ENCODE measurements around the gene CHRDL2.
"Not testable (repeated sequence)": the region's sequence is repeated elsewhere in the genome, so short reads cannot be mapped to it uniquely, and the experiment has no call there.

CHRDL2 gene, protein sequence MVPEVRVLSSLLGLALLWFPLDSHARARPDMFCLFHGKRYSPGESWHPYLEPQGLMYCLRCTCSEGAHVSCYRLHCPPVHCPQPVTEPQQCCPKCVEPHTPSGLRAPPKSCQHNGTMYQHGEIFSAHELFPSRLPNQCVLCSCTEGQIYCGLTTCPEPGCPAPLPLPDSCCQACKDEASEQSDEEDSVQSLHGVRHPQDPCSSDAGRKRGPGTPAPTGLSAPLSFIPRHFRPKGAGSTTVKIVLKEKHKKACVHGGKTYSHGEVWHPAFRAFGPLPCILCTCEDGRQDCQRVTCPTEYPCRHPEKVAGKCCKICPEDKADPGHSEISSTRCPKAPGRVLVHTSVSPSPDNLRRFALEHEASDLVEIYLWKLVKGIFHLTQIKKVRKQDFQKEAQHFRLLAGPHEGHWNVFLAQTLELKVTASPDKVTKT

GRCh38 chr11:74731301-74732094 is at the start of gene CHRDL2:
CHRDL2 (minus strand) TSS chr11:74731426; CDS start chr11:74730888, 538 bp downstream.
- H3K27ac Mint-ChIP-seq = no peak within 1 kb of the TSS
- H3K4me3 Mint-ChIP-seq = peak within 1 kb of the TSS; percentile 42
- peaks cover 14% of the 10 kb centered on the region for H3K4me1 Mint-ChIP-seq
- H3K36me3 Mint-ChIP-seq = no peaks in the 10 kb centered on the region
- no peaks in the 10 kb centered on the region for H3K9me3 Mint-ChIP-seq
- DNase-seq (ENCODE audit: low spot score in 2 of 2) (no peak), ATAC-seq (no peak)

GRCh38 chr11:74780248-74781005 is 49.2 kb upstream of the CHRDL2 start:
- H3K4me1 Mint-ChIP-seq = peaks cover 32% of the 10 kb centered on the region

GRCh38 chr11:74778581-74778980 is 47.4 kb upstream of the CHRDL2 start:
- Mint-ChIP-seq H3K9me3 (no peaks in the 10 kb centered on the region), H3K27ac (no peak overlapping the region), H3K4me3 (no peak overlapping the region), H3K4me1 (peaks cover 28% of the 10 kb centered on the region), H3K36me3 (no peaks in the 10 kb centered on the region)
- DNase-seq (ENCODE audit: low spot score in 2 of 2) (no peak), ATAC-seq (no peak)

More at GRCh38 chr11:74780248-74781005, 49.2 kb upstream of the CHRDL2 start:
- no peak overlapping the region for H3K27ac Mint-ChIP-seq
- ATAC-seq (no peak), DNase-seq (ENCODE audit: low spot score in 2 of 2) (no peak)
- H3K9me3 Mint-ChIP-seq = no peaks in the 10 kb centered on the region
- H3K36me3 Mint-ChIP-seq = no peaks in the 10 kb centered on the region
- H3K4me3 Mint-ChIP-seq = no peak overlapping the region

- H3K27ac Mint-ChIP-seq = no peak overlapping the region
- H3K4me3 Mint-ChIP-seq = no peak overlapping the region
- ATAC-seq = no peak
- no peaks in the 10 kb centered on the region for H3K36me3 Mint-ChIP-seq
- H3K4me1 Mint-ChIP-seq = peaks cover 25% of the 10 kb centered on the region
- H3K9me3 Mint-ChIP-seq = no peaks in the 10 kb centered on the region
- no peak for DNase-seq (ENCODE audit: low spot score in 2 of 2)
Observed at GRCh38 chr11:74777877-74778276, 46.7 kb upstream of the CHRDL2 start.

DNA sequence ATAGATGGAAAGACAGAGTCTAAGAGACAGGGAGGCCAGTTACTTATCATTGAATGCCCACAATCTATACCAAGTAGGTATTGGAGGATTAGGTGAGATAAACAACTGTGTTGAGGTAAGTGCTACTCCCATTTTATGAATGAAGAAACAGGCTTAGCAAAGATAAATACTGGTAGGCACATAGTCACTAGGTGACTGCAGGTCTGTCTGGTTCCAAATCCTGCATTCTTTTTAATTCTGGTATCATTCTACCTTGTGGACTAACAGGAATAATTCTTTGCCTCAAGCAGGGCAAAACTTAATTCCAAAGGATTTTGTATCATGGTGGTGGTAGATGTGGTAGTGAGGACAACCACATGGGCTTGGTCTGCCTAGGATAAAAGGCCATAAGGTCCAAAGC is 45.8 kb upstream of the CHRDL2 start:
- no peaks in the 10 kb centered on the region for H3K9me3 Mint-ChIP-seq
- ATAC-seq (no peak), DNase-seq (ENCODE audit: low spot score in 2 of 2) (no peak)
- H3K4me1 Mint-ChIP-seq = peaks cover 27% of the 10 kb centered on the region
- H3K4me3 Mint-ChIP-seq = no peak overlapping the region
- no peak overlapping the region for H3K27ac Mint-ChIP-seq
- H3K36me3 Mint-ChIP-seq = no peaks in the 10 kb centered on the region

GRCh38 chr11:74776546-74776945 is 45.3 kb upstream of the CHRDL2 start:
- H3K27ac Mint-ChIP-seq = no peak overlapping the region
- peaks cover 27% of the 10 kb centered on the region for H3K4me1 Mint-ChIP-seq
- no peaks in the 10 kb centered on the region for H3K9me3 Mint-ChIP-seq
- DNase-seq (ENCODE audit: low spot score in 2 of 2) (no peak), ATAC-seq (no peak)
- H3K4me3 Mint-ChIP-seq = no peak overlapping the region
- H3K36me3 Mint-ChIP-seq = no peaks in the 10 kb centered on the region

- H3K4me3 Mint-ChIP-seq = no peak overlapping the region
- no peak overlapping the region for H3K27ac Mint-ChIP-seq
- no peaks in the 10 kb centered on the region for H3K36me3 Mint-ChIP-seq
- H3K4me1 Mint-ChIP-seq = peaks cover 33% of the 10 kb centered on the region
- H3K9me3 Mint-ChIP-seq = no peaks in the 10 kb centered on the region
- ATAC-seq (no peak), DNase-seq (ENCODE audit: low spot score in 2 of 2) (no peak)
Observed at GRCh38 chr11:74775762-74776161, 44.5 kb upstream of the CHRDL2 start.

- Mint-ChIP-seq H3K9me3 (no peaks in the 10 kb centered on the region), H3K4me3 (no peak overlapping the region), H3K36me3 (no peaks in the 10 kb centered on the region), H3K27ac (no peak overlapping the region), H3K4me1 (peaks cover 56% of the 10 kb centered on the region)
- DNase-seq (ENCODE audit: low spot score in 2 of 2) (no peak), ATAC-seq (no peak)
Observed at GRCh38 chr11:74773476-74773875, 42.2 kb upstream of the CHRDL2 start.

GRCh38 chr11:74771139-74771538 is 39.9 kb upstream of the CHRDL2 start:
- ATAC-seq (no peak), DNase-seq (ENCODE audit: low spot score in 2 of 2) (no peak)
- peaks cover 57% of the 10 kb centered on the region for H3K4me1 Mint-ChIP-seq
- H3K9me3 Mint-ChIP-seq = no peaks in the 10 kb centered on the region
- no peak overlapping the region for H3K27ac Mint-ChIP-seq
- no peaks in the 10 kb centered on the region for H3K36me3 Mint-ChIP-seq
- H3K4me3 Mint-ChIP-seq = no peak overlapping the region

GRCh38 chr11:74770456-74770855 is 39.2 kb upstream of the CHRDL2 start:
- H3K9me3 Mint-ChIP-seq = no peaks in the 10 kb centered on the region
- ATAC-seq (no peak), DNase-seq (ENCODE audit: low spot score in 2 of 2) (no peak)
- no peaks in the 10 kb centered on the region for H3K36me3 Mint-ChIP-seq
- peaks cover 53% of the 10 kb centered on the region for H3K4me1 Mint-ChIP-seq
- no peak overlapping the region for H3K27ac Mint-ChIP-seq
- H3K4me3 Mint-ChIP-seq = no peak overlapping the region

DNA sequence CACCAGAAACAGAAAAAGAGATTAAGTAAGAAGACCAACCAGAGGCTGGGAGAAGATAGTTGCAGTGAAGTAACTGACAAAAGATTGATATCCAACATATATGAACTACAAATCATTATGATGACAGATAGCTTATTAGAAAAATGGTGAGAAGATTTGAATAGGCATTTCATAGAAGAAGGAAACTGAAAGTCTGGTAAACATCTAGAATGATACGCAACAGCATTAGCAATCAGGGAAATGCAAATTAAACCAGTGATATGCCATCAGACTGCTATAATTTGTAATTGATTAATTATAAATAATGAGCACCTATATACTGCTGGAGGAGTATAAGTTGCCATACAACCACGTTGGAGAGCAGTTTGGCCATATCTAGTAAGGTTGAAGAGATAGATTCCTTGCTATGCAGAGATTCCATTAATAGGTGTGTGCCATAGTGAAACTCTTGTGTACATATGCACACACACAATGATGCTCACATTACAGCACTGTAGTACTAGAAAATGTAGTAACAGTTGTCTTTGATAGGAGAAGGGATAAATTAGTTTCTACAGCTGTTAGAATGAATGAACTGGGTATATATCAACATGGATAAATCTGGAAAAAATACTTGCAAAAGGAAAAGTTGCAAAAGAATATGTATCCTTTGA is 38.0 kb upstream of the CHRDL2 start:
- ATAC-seq (no peak), DNase-seq (ENCODE audit: low spot score in 2 of 2) (no peak)
- no peaks in the 10 kb centered on the region for H3K9me3 Mint-ChIP-seq
- no peaks in the 10 kb centered on the region for H3K36me3 Mint-ChIP-seq
- H3K4me1 Mint-ChIP-seq = peaks cover 43% of the 10 kb centered on the region
- peak overlapping the region; percentile 52 for H3K27ac Mint-ChIP-seq
- peak overlapping the region; percentile 52 for H3K4me3 Mint-ChIP-seq

DNA sequence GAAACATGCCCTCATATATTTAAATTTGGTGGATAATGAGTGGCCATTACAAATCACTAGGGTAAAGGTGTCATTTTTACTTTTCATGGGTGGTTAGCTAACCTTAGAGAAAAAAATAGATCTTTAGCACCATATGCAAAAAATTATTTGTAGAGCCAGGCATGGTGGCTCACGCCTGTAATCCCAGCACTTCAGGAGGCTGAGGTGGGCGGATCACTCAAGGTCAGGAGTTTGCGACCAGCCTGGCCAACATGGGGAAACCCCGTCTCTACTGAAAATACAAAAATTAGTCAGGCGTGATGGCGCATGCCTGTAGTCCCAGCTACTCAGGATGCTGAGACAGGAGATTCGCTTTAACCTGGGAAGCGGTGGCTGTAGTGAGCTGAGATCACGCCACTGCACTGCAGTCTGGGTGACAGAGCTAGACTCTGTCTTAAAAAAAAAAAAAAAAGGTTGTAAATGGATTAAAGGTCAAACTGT is 37.0 kb upstream of the CHRDL2 start:
- Mint-ChIP-seq H3K27ac (peak overlapping the region; percentile 52), H3K4me1 (peaks cover 48% of the 10 kb centered on the region), H3K4me3 (peak overlapping the region; percentile 52)
- ATAC-seq (peak; percentile 94), DNase-seq (ENCODE audit: low spot score in 2 of 2) (peak in 1 of 2 donors; percentile 74)
- not testable (repeated sequence) for H3K9me3 Mint-ChIP-seq, H3K36me3 Mint-ChIP-seq

DNA sequence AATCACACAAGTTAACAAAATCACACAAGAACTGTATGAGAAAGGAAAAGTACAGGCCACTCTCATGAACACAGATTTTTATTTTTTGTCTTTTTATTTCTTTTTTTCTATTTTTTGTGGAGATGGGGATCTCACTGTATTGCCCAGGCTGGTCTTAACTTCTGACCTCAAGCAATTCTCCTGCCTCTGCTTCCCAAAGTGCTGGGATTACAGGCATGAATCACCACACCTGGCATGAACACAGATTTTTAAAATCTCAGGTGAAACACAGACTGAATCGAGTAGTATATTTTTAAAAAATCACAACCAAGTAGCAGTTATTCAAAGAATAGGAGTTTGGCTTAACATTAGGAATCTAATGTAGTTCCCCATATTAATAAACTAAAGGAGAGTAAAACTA is 35.7 kb upstream of the CHRDL2 start:
- ATAC-seq (no peak), DNase-seq (ENCODE audit: low spot score in 2 of 2) (no peak)
- Mint-ChIP-seq H3K36me3 (peaks cover 4% of the 10 kb centered on the region), H3K4me1 (peaks cover 51% of the 10 kb centered on the region), H3K27ac (no peak overlapping the region), H3K4me3 (no peak overlapping the region), H3K9me3 (no peaks in the 10 kb centered on the region)

DNA sequence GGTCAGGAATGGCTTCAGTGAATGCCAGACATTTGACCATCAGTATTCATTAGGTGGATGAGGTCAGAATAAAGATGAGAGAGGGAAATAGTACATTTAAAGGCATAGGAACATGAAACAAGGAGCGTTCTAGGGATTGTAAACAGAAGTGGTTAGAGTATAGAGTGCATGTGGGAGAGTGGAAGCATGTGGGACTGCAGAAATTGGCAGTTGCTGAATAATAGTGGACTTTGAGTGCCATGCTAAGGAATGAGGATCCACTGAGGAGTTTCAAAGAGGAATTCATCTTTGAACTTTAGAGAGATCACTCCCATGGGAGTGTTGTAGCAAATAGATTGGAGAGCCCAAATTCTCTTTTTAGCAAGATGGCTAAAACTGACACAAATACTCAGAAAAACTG is 25.3 kb upstream of the CHRDL2 start:
- no peak for ATAC-seq
- Mint-ChIP-seq H3K9me3 (peaks cover 4% of the 10 kb centered on the region), H3K36me3 (peaks cover 7% of the 10 kb centered on the region)

More for the DNA sequence above, 25.3 kb upstream of the CHRDL2 start:
- peaks cover 35% of the 10 kb centered on the region for H3K4me1 Mint-ChIP-seq
- DNase-seq (ENCODE audit: low spot score in 2 of 2) = no peak
- no peak overlapping the region for H3K4me3 Mint-ChIP-seq
- H3K27ac Mint-ChIP-seq = no peak overlapping the region

Measured in stimulated activated effector memory CD8-positive, alpha-beta T cell treated with anti-CD3 and anti-CD28 coated beads, Interleukin-12 subunit alpha, Interleukin-12 subunit beta, amount 100 ng/mL, for 72 hours (primary cell).